ENCODE results near the gene ASB1.

Gene ASB1

GRCh38 chr2:238425505-238425978 lies 1.2 kb upstream of the ASB1 start:
- Mint-ChIP-seq H3K4me1 (ENCODE audit: low read depth) (peaks cover 29% of the 10 kb centered on the region), H3K9me3 (no peaks in the 10 kb centered on the region), H3K36me3 (ENCODE audit: low read depth) (peaks cover 14% of the 10 kb centered on the region), H3K27me3 (ENCODE audit: low read depth) (no peaks in the 10 kb centered on the region), H3K27ac (peak overlapping the region; percentile 65), H3K4me3 (peak overlapping the region; percentile 40)

DNA sequence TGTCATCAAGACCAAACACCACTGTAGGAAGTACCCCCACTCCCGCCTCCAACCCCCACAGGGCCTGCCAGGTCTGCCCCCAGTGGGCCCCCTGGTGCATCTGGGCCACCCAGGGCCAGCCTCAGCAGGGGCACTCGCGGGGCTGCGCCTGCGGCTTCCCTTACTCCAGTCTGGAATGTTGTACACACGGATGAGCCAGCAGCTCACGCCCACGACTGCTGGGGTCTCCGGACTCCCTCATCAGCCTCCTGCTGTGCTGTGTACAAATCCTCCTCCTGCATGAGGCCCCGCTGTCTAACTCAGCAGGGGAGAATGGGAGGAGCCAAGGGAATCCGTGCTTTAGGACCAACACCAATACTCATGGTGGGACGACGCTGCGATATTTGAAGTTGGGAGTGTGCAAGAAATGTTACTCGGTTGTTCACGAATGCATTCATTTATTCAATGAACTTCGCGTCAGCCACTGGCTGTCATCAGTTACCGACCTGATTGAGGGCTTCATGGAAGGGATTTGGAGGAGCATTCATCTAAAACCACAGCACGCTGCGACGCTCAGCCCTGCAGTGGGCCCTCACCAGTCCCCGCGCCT lies 654 bp upstream of the ASB1 start:
- Mint-ChIP-seq H3K4me1 (ENCODE audit: low read depth) (peaks cover 29% of the 10 kb centered on the region), H3K36me3 (ENCODE audit: low read depth) (peaks cover 16% of the 10 kb centered on the region), H3K9me3 (no peaks in the 10 kb centered on the region), H3K27me3 (ENCODE audit: low read depth) (no peaks in the 10 kb centered on the region), H3K4me3 (peak overlapping the region; percentile 84), H3K27ac (peak overlapping the region; percentile 88)

GRCh38 chr2:238427435-238428162 lies 872 bp downstream of the ASB1 start:
- Mint-ChIP-seq H3K36me3 (ENCODE audit: low read depth) (peaks cover 16% of the 10 kb centered on the region), H3K27me3 (ENCODE audit: low read depth) (no peaks in the 10 kb centered on the region), H3K4me1 (ENCODE audit: low read depth) (peaks cover 29% of the 10 kb centered on the region), H3K4me3 (peak overlapping the region; percentile 89), H3K27ac (peak overlapping the region; percentile 90), H3K9me3 (no peaks in the 10 kb centered on the region)

DNA sequence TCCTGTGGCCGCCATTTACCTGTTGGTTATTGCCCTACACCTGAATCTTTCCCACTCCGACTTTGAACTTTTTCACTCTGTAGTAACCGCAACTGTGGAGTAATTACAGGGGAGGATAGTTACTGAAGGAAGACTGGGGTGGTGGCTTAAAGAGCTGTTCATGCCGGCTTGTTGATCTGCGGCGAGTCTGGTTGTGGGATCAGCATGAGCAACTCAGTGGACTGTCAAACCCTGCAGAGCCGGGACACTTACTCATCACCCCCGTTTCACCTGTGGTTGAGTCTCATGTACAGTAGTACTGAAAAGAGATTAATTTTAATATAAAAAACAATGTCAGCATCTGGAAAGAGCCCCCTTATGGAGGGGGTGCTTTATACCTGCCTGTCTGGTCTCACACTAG lies 2.1 kb downstream of the ASB1 start:
- H3K27ac Mint-ChIP-seq, result peak overlapping the region; percentile 20
- H3K27me3 Mint-ChIP-seq (ENCODE audit: low read depth), result no peaks in the 10 kb centered on the region
- no peak overlapping the region for H3K4me3 Mint-ChIP-seq
- H3K36me3 Mint-ChIP-seq (ENCODE audit: low read depth), result peaks cover 21% of the 10 kb centered on the region
- H3K4me1 Mint-ChIP-seq (ENCODE audit: low read depth), result peaks cover 29% of the 10 kb centered on the region
- no peaks in the 10 kb centered on the region for H3K9me3 Mint-ChIP-seq

DNA sequence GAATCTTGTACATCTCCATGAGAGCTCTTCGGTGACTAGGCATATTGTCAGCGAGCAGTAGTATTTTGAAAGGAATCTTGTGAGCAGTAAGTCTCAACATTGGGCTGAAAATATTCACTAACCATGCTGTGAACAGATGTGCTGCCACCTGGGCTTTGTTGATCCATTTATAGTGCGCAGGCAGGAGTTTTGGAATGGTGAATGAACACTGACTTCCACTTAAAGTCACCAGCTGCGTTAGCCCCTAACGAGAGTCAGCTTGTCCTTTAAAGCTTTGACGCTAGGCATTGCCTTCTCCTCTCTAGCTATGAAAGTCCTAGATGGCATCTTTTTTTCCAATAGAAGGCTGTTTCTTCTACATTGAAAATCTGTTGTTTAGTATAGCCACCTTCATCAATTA lies 4.1 kb downstream of the ASB1 start:
- Mint-ChIP-seq H3K36me3 (ENCODE audit: low read depth) (peaks cover 28% of the 10 kb centered on the region), H3K9me3 (no peaks in the 10 kb centered on the region), H3K4me3 (no peak overlapping the region), H3K27ac (no peak overlapping the region), H3K4me1 (ENCODE audit: low read depth) (peaks cover 30% of the 10 kb centered on the region), H3K27me3 (ENCODE audit: low read depth) (no peaks in the 10 kb centered on the region)

- Mint-ChIP-seq H3K9me3 (no peaks in the 10 kb centered on the region), H3K27ac (no peak overlapping the region), H3K36me3 (ENCODE audit: low read depth) (peaks cover 31% of the 10 kb centered on the region), H3K4me1 (ENCODE audit: low read depth) (peaks cover 29% of the 10 kb centered on the region), H3K27me3 (ENCODE audit: low read depth) (no peaks in the 10 kb centered on the region), H3K4me3 (no peak overlapping the region)
These were observed 4.7 kb downstream of the ASB1 start for GRCh38 chr2:238431456-238431855.

GRCh38 chr2:238433300-238433915 lies 6.7 kb downstream of the ASB1 start:
- Mint-ChIP-seq H3K4me1 (ENCODE audit: low read depth) (peaks cover 23% of the 10 kb centered on the region), H3K9me3 (no peaks in the 10 kb centered on the region), H3K36me3 (ENCODE audit: low read depth) (peaks cover 37% of the 10 kb centered on the region), H3K27ac (no peak overlapping the region), H3K4me3 (no peak overlapping the region), H3K27me3 (ENCODE audit: low read depth) (no peaks in the 10 kb centered on the region)

GRCh38 chr2:238433941-238434845 lies 7.5 kb downstream of the ASB1 start:
- H3K27me3 Mint-ChIP-seq (ENCODE audit: low read depth), result no peaks in the 10 kb centered on the region
- H3K4me1 Mint-ChIP-seq (ENCODE audit: low read depth), result peaks cover 21% of the 10 kb centered on the region
- no peaks in the 10 kb centered on the region for H3K9me3 Mint-ChIP-seq
- peaks cover 42% of the 10 kb centered on the region for H3K36me3 Mint-ChIP-seq (ENCODE audit: low read depth)
- no peak overlapping the region for H3K27ac Mint-ChIP-seq
- no peak overlapping the region for H3K4me3 Mint-ChIP-seq

DNA sequence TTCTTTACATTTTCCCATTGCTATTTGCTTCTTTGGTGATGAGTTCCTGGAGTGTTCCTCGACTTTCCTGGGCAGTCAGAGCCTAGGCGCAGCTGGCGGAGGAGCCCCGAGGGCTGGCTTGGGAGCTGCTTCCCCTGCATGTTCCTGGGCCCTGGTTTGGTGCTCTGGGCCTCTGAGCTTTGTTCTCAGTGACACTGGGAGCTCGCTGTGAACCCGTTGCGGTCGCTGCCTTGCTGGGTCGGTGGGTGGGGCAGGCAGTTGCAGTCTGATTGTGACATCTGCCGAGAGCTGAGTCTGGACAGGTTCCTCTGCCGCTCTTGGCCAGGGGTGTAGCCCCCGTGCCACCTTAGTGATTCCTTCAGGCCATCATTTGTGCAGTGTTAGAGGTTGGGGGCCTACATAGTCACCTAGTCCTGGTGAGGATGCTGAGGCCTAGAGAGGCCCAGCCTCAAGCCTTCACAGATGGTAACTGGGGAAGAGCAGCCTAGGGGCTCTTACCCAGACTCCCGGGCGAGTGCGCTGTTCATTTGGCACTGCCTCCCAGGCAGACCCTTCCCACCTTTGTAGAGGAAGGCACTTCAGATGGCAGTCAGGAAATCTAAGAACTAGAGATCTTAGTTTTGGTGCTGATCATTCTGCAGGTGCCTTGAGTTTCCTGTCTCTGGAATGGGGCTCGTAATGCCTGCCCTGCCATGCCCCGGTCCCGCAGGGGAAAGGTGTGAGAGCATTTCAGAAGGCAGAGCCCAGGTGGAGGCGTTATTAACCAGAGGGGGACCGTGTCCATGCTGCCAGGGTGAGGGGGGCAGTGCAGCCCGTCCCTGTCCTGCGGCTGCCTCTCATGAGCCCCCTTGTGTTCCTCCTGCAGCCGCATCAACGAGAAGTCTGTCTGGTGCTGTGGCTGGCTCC lies 8.4 kb downstream of the ASB1 start:
- H3K9me3 Mint-ChIP-seq, result no peaks in the 10 kb centered on the region
- peaks cover 23% of the 10 kb centered on the region for H3K4me1 Mint-ChIP-seq (ENCODE audit: low read depth)
- H3K4me3 Mint-ChIP-seq, result no peak overlapping the region
- H3K27ac Mint-ChIP-seq, result no peak overlapping the region
- H3K36me3 Mint-ChIP-seq (ENCODE audit: low read depth), result peaks cover 37% of the 10 kb centered on the region
- H3K27me3 Mint-ChIP-seq (ENCODE audit: low read depth), result no peaks in the 10 kb centered on the region

DNA sequence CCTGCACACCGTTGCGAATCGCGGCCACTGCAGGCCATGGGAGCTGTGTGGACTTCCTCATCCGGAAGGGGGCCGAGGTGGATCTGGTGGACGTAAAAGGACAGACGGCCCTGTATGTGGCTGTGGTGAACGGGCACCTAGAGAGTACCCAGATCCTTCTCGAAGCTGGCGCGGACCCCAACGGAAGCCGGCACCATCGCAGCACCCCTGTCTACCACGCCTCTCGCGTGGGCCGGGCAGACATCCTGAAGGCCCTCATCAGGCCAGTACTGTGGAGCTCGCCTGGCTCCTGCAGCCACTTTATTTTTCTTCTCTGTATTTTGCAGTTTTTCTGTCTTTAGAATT lies 9.0 kb downstream of the ASB1 start:
- H3K27me3 Mint-ChIP-seq (ENCODE audit: low read depth), result no peaks in the 10 kb centered on the region
- peaks cover 20% of the 10 kb centered on the region for H3K4me1 Mint-ChIP-seq (ENCODE audit: low read depth)
- no peak overlapping the region for H3K27ac Mint-ChIP-seq
- no peaks in the 10 kb centered on the region for H3K9me3 Mint-ChIP-seq
- peaks cover 35% of the 10 kb centered on the region for H3K36me3 Mint-ChIP-seq (ENCODE audit: low read depth)
- no peak overlapping the region for H3K4me3 Mint-ChIP-seq

GRCh38 chr2:238438856-238439849 lies 12.4 kb downstream of the ASB1 start:
- H3K9me3 Mint-ChIP-seq, result no peaks in the 10 kb centered on the region
- H3K27ac Mint-ChIP-seq, result no peak overlapping the region
- H3K4me1 Mint-ChIP-seq (ENCODE audit: low read depth), result peaks cover 21% of the 10 kb centered on the region
- peaks cover 36% of the 10 kb centered on the region for H3K36me3 Mint-ChIP-seq (ENCODE audit: low read depth)
- no peak overlapping the region for H3K4me3 Mint-ChIP-seq
- no peaks in the 10 kb centered on the region for H3K27me3 Mint-ChIP-seq (ENCODE audit: low read depth)

- peaks cover 30% of the 10 kb centered on the region for H3K36me3 Mint-ChIP-seq (ENCODE audit: low read depth)
- no peak overlapping the region for H3K27ac Mint-ChIP-seq
- H3K4me1 Mint-ChIP-seq (ENCODE audit: low read depth), result peaks cover 17% of the 10 kb centered on the region
- H3K27me3 Mint-ChIP-seq (ENCODE audit: low read depth), result no peaks in the 10 kb centered on the region
- no peaks in the 10 kb centered on the region for H3K9me3 Mint-ChIP-seq
- no peak overlapping the region for H3K4me3 Mint-ChIP-seq
These were observed 13.2 kb downstream of the ASB1 start for GRCh38 chr2:238439917-238440316.

GRCh38 chr2:238440331-238440730 lies 13.6 kb downstream of the ASB1 start:
- Mint-ChIP-seq H3K4me3 (no peak overlapping the region), H3K9me3 (no peaks in the 10 kb centered on the region), H3K4me1 (ENCODE audit: low read depth) (peaks cover 17% of the 10 kb centered on the region), H3K27me3 (ENCODE audit: low read depth) (no peaks in the 10 kb centered on the region), H3K27ac (no peak overlapping the region), H3K36me3 (ENCODE audit: low read depth) (peaks cover 32% of the 10 kb centered on the region)
